Putamen (tissue), 1 donor: ENCODE results near the gene JAG2.

ENCODE experiments used
- DNase-seq: peaks from one replicate; pipeline ENCODE4 v3.0.0-alpha.2; 2016; ENCODE audit warnings: low spot score

Gene JAG2

GRCh38 chr14:105139831-105140239 is 28.7 kb downstream of the JAG2 start:
- DNase-seq, result no peak

GRCh38 chr14:105139212-105139825 is 29.3 kb downstream of the JAG2 start:
- DNase-seq, result no peak

- DNase-seq, result no peak
These were observed 29.9 kb downstream of the JAG2 start for GRCh38 chr14:105138551-105139111.

GRCh38 chr14:105138021-105138541 is 30.5 kb downstream of the JAG2 start:
- DNase-seq, result no peak

GRCh38 chr14:105137481-105138020 is 31.0 kb downstream of the JAG2 start:
- DNase-seq, result no peak

- no peak for DNase-seq
These were observed 31.9 kb downstream of the JAG2 start for GRCh38 chr14:105136401-105137322.

- DNase-seq, result no peak
These were observed 32.7 kb downstream of the JAG2 start for GRCh38 chr14:105135700-105136395.

- no peak for DNase-seq
These were observed 35.5 kb downstream of the JAG2 start for GRCh38 chr14:105132921-105133654.

GRCh38 chr14:105131241-105131640 is 37.3 kb downstream of the JAG2 start:
- no peak for DNase-seq

- no peak for DNase-seq
These were observed 40.5 kb downstream of the JAG2 start for GRCh38 chr14:105128059-105128458.

GRCh38 chr14:105126981-105127329 is 41.6 kb downstream of the JAG2 start:
- DNase-seq, result peak; percentile 14

GRCh38 chr14:105126126-105126980 is 42.2 kb downstream of the JAG2 start:
- DNase-seq, result no peak

GRCh38 chr14:105124823-105125222 is 43.8 kb downstream of the JAG2 start:
- no peak for DNase-seq

GRCh38 chr14:105123981-105124765 is 44.4 kb downstream of the JAG2 start:
- no peak for DNase-seq

- DNase-seq, result no peak
These were observed 45.4 kb downstream of the JAG2 start for GRCh38 chr14:105123064-105123665.

GRCh38 chr14:105120056-105120455 is 48.5 kb downstream of the JAG2 start:
- peak; percentile 29 for DNase-seq

GRCh38 chr14:105119408-105120025 is 49.1 kb downstream of the JAG2 start:
- no peak for DNase-seq

- peak; percentile 73 for DNase-seq
These were observed 49.7 kb downstream of the JAG2 start for GRCh38 chr14:105118646-105119407.
